ENCODE data around the gene SAMHD1.

The SAMHD1 gene

GRCh38 chr20:36871640-36872570, 79.6 kb downstream of the SAMHD1 start:
- DNase-seq = no peak

DNA sequence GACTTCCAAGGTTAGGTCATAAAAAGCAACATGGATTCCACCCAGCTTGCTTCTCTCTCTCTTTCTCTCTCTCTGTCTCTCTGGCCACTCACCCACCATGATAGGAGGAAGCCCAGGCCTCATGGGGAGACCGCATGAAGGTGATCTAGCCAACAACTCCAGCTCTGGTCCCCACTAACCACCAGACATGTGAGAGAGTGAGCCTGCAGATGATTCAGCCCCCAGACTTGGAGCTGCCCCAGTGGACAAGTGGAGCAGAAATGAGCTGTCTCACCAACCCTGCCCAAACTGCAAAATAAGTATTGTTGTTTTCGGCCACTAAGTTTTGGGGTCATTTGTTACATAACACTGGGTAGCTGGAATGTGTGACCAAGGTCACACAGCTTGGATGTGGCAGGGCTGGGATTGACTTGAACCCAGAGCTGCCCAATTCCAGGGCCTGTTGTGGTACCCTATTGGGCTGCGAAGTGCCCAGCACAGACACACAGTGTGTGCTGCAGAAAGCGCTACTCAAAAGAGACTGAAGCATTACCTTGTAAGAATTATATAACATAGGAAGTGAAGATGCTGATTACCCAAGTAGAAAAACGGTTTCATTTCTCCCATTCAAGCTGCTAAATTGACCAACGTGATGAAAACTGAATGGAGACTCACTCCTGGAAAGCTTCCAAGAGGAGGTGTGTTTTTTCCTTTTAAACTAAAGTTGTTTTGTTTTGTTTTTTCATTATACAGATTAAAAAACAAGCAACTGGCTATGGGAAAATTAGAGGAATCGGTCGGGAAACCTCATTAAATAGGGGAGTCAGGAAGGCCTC, 84.6 kb downstream of the SAMHD1 start:
- no peak for DNase-seq

DNA sequence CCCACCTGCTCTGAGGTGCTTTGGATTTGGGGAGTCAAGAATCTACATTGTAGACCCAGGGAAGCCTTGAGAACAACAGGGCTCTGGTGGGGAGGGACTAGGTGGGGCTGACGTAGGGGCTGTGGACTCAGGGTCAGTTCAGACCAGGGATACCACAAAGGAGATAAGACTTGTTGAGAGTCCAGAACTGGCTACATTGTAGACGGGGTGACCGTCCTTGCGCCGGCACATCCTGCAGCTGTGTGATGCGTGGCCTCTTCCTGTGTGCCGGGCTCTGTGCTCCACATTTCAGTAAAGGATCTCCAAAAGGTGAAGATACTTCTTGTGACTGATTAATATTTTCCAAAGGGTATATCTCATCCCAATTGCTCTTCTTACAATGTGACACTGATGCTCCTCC, 85.3 kb downstream of the SAMHD1 start:
- DNase-seq = no peak

- no peak for DNase-seq
Measured at GRCh38 chr20:36865861-36866149, 85.7 kb downstream of the SAMHD1 start.

GRCh38 chr20:36865076-36865860, 86.2 kb downstream of the SAMHD1 start:
- no peak for DNase-seq

DNA sequence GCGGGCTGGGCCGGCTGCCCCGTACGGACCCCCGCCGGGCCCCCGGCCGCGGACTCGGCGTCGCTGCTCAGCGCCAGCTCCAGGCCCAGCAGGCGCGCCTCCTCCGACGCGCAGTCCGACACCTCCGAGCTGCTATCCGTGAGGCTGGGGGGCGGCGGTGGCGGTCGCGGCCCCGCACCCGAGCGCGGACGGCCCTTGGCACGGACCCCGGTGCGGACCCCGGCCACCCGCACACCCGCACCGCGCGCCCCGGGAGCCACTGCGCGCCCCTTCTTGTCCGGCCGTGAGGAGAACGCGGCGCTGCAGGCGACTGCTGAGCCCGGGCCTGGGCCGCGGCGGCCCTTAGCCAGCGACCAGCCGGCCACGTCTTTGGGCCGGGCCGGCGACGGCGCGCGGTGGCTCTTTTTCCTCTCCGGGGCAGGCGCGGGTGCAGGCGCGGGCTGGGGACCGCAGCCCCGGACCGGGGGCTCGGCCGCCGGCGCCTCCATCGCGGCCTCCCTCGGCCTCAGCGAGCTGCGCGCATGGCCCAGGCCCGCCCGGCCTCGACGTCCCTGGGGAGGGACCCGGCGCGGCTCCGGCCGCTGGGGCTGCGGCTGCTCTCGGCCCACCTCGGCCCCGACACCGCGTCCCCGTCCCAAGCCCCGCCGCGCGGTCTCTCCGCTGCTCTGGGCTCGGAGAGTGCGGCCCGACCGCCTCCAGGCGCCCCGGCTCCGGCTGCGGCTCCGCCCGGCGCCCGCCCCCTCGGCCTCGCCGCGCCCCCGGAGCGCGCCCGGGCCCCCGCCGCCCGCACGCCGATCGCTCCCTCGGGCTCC, 88.4 kb downstream of the SAMHD1 start:
- DNase-seq = no peak

DNA sequence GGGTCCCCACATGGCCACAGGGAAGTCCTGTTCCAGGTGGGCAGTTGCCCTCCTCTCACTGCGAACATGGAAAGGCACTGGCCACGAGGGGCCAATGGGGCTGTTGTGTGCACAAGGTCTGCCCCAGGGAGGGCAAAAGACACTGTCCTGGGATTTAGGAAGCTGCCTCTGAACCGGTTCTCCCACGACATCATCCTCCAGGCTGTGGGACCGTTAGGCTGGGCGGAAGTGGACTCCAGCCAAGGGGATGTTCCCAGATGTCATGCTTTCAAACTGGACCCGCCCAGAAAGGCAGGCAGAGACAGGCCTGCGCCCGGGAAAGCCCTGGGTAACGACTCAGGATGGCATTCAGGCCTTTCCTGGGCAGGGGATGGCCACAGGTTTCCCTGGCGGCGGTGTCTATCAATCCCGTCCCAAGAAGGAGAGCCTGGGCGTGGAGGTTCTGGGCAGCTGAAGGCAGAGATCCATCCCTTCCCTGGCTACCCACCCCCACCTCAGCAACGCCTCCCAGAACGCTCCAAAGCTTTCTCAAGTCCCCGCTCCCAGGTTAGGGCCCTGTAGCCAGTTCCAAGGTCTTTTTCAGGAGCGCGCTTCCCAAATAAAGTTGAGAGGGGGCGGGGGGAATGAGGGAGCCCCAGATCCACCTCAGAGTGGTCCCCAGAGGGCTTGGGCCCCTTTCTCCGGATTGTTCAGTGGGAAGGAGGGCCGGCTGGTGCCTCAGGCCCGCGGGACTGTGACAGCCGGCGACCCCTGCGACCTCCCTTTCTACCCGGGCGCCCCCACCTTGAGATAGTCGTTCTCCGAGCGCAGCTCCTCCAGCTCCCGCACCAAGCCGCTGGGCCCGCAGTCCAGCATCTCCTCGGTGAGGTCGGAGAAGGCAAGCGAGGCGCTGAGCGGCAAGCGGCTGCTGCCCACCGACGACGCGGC, 89.4 kb downstream of the SAMHD1 start:
- DNase-seq = peak; percentile 87

GRCh38 chr20:36861625-36861874, 90.0 kb downstream of the SAMHD1 start:
- no peak for DNase-seq

DNA sequence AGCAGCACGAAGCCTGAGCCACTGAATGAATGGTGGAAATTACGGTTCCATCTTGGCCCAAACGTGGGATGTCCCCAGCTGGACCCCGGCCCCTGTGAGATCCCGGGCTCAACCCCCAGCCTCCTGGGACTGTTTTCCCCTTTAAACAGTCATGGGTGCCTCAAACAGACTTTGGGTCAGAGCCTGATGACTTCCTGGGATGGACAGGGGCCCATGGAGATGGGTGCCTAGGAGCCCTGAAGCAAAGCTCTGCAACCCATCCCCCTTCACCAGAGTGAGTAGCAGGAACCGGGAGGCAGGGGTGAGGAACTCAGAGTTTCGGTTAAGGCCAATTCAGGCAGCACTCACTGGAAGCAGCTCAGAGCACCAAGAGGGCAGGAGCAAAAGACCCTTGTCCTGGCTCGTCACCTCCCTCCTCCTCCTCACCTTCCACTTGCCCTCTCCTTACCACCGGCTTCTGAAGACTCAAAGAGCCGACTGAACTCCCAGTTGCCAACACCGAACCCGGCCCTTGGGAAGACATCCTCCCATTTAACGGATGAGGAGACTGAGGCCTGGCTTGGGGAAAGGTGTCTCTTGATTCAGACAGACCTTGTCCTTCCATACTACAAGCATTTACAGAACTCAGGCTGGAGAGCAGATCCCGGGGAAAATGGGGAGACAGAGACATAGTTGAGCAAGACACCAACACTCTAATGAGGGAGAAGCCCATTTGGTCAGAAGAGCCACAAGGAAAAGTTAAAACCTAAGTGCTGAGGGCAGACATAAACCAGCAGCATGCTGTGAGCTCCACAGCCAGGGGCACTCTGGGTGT, 90.5 kb downstream of the SAMHD1 start:
- no peak for DNase-seq

GRCh38 chr20:36860339-36860738, 91.2 kb downstream of the SAMHD1 start:
- DNase-seq = no peak

DNA sequence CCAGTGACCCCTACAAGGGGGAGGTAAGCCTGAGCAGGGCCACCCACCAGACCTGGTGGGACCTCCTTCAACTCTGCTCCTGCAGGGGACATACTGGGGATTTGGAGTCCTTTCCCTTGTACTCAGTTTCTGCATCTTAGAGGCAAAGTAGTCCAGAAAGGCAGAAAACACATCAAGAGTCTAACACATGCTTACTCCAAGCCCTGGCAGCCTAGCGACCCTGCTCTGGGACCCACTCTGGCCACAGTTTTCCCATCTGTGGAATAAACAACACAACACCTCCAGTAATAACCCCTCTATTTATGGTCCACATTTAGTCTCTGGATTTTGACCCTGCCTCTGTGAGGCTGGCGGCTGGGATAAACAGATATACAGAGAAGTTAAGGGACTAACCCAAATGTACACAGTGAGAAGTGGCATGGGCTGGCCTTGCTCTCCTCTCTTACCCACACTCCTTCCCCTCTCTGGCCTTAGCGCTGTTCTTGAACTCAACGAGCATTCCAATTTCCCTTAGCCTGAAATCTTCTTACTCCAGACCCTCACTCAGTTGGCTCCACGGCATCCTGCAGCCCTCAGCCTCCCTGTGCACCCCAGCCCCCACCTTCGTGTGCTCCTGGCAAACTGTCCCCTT, 91.7 kb downstream of the SAMHD1 start:
- DNase-seq = no peak

GRCh38 chr20:36859282-36859555, 92.3 kb downstream of the SAMHD1 start:
- no peak for DNase-seq

DNA sequence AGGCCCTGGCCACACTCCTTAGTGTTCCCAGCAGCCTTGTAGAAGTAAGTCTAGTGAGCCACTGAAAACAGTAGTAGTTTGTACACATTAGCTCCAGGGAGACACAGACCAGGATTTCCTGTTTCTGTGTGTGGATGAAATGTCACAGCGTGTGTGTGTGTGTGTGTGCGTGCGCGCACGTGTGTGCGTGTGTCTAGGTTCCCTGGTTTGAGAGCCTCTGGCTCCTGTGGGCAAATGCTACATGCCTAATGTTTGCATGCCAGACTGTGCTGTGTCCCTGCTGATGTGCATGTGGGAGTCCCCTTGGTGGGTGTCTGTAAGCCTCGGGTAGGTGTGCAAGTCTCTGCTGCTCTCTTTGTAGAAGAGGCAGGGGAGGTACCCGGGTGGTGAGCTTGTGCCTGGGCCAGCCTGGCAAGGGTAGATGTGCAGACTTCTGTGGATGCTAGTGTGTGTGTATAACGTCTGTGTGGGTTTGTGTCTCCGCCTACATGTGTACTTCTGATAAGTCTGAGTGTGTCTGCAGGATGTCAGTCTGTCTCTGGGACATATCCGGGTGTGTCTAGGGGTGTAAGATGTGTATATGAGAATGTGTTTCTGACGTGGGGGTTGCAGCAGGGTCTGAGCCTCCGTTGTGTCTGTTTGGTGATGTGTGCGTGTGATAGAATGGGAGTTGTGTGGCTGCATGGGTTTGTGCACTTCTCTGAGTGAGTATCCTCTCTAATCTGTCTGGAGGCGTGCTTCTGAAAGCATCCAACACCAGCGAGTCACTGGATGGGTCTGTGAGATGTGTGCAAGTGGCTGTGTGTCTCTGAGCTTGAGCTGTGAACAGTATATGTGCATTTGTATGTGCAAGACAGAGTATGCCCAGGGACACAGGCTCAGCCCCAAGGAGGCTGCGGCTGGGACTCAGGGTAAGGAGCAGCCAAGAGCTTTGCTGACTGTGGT, 94.5 kb downstream of the SAMHD1 start:
- no peak for DNase-seq

GRCh38 chr20:36856195-36856594, 95.3 kb downstream of the SAMHD1 start:
- no peak for DNase-seq

DNA sequence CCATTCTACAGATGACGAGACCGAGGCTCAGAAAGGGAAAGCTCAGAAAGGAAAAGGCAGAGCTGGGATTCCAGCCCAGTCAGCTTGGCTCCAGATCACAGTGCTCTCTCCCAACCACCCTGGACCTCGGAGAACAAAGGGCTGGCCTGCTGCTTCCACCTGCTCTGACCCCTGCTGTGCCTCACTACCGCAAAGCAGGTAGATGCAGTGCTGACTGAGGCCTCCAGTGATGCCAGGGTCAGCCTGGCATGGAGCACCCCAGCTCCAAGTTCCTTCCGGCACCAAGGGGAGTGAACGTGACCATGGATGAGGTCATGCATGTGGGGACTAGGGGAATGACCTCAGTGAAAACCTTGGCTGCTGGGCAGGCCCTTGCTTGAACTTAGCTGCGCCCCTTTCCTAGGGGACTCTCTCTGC, 96.3 kb downstream of the SAMHD1 start:
- DNase-seq = no peak

- DNase-seq = no peak
Measured at GRCh38 chr20:36854348-36855240, 96.9 kb downstream of the SAMHD1 start.

DNA sequence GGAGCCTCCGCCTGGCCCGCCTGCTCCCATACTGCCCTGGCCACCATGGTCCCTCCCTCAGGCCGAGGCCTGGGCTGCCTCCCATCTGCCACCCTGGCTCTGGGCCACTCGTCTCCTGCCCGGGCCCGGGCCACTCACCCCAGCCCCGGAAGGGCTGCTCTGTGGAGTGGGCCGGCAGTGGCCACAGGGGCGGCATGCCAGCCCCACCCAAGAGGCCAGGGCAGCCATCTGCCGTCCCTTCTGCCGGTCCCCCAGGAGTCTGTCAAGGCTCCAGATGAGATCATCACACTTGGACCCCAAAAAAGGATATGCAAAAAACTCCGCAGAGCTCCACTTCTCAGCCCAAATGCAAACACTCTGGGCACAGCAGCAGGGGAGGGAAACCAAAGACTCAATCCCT, 99.3 kb downstream of the SAMHD1 start:
- DNase-seq = no peak

- no peak for DNase-seq
Measured at GRCh38 chr20:36851490-36851889, 100.0 kb downstream of the SAMHD1 start.
